Erythroblast (primary cell): Measurements from ENCODE around the gene CFAP61.

Experiments used
- GATA1 ChIP-seq: IDR thresholded peaks from 2 replicates; pipeline ENCODE4 v1.6.1; 2011; ENCODE audit warnings: low read depth, mild to moderate bottlenecking, control low read depth, low read length, moderate library complexity
- POLR2A ChIP-seq: IDR thresholded peaks from 2 replicates; pipeline ENCODE4 v1.6.1; 2011; ENCODE audit warnings: mild to moderate bottlenecking, low read length

DNA sequence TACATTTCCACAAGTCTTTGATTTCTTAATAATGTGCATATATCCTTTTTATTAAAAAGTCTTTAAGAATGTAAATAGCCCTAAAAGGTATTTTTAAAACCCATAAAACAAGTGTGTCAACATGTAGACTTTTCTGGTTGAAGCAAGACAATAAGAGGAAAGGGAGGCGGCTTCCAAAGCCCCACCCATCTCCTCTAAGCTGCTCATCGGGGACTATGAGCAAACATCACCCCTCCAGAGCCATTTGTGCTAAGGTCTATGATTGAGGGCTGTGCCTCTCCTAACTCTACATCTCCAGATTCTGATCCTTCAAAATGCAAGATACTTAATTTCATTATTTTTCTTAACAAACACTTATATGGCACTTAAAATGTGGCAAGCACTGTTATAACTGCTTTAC lies 37.7 kb upstream of the CFAP61 start:
- TF ChIP-seq POLR2A = no peak
- TF ChIP-seq GATA1 = no peak
